ENCODE measurements around the gene ASB1.

Gene ASB1

GRCh38 chr2:238426568-238427434 is at the start of gene ASB1:
ASB1 (plus strand) TSS chr2:238426927; CDS start chr2:238427071, 144 bp downstream.
- DNase-seq (ENCODE audit: low read depth in 1 of 2, low spot score in 1 of 2): peak; percentile 67

- DNase-seq (ENCODE audit: low read depth in 1 of 2, low spot score in 1 of 2): no peak
These were observed 48.3 kb upstream of the ASB1 start for GRCh38 chr2:238378230-238379095.

GRCh38 chr2:238379096-238379810 is 47.5 kb upstream of the ASB1 start:
- DNase-seq (ENCODE audit: low read depth in 1 of 2, low spot score in 1 of 2): no peak

GRCh38 chr2:238380336-238380735 is 46.4 kb upstream of the ASB1 start:
- DNase-seq (ENCODE audit: low read depth in 1 of 2, low spot score in 1 of 2): no peak

GRCh38 chr2:238380785-238381184 is 45.9 kb upstream of the ASB1 start:
- DNase-seq (ENCODE audit: low read depth in 1 of 2, low spot score in 1 of 2): no peak

GRCh38 chr2:238381341-238382115 is 45.2 kb upstream of the ASB1 start:
- no peak for DNase-seq (ENCODE audit: low read depth in 1 of 2, low spot score in 1 of 2)

GRCh38 chr2:238382381-238382781 is 44.3 kb upstream of the ASB1 start:
- DNase-seq (ENCODE audit: low read depth in 1 of 2, low spot score in 1 of 2): no peak

GRCh38 chr2:238383135-238383534 is 43.6 kb upstream of the ASB1 start:
- DNase-seq (ENCODE audit: low read depth in 1 of 2, low spot score in 1 of 2): no peak

- no peak for DNase-seq (ENCODE audit: low read depth in 1 of 2, low spot score in 1 of 2)
These were observed 42.9 kb upstream of the ASB1 start for GRCh38 chr2:238383743-238384380.

GRCh38 chr2:238387332-238387731 is 39.4 kb upstream of the ASB1 start:
- DNase-seq (ENCODE audit: low read depth in 1 of 2, low spot score in 1 of 2): no peak

- no peak for DNase-seq (ENCODE audit: low read depth in 1 of 2, low spot score in 1 of 2)
These were observed 37.9 kb upstream of the ASB1 start for GRCh38 chr2:238388794-238389193.

GRCh38 chr2:238389988-238390589 is 36.6 kb upstream of the ASB1 start:
- DNase-seq (ENCODE audit: low read depth in 1 of 2, low spot score in 1 of 2): no peak

- no peak for DNase-seq (ENCODE audit: low read depth in 1 of 2, low spot score in 1 of 2)
These were observed 35.6 kb upstream of the ASB1 start for GRCh38 chr2:238391042-238391689.

- no peak for DNase-seq (ENCODE audit: low read depth in 1 of 2, low spot score in 1 of 2)
These were observed 30.1 kb upstream of the ASB1 start for GRCh38 chr2:238396663-238397062.

- no peak for DNase-seq (ENCODE audit: low read depth in 1 of 2, low spot score in 1 of 2)
These were observed 29.4 kb upstream of the ASB1 start for GRCh38 chr2:238397356-238397755.

GRCh38 chr2:238398577-238398976 is 28.1 kb upstream of the ASB1 start:
- DNase-seq (ENCODE audit: low read depth in 1 of 2, low spot score in 1 of 2): no peak

- no peak for DNase-seq (ENCODE audit: low read depth in 1 of 2, low spot score in 1 of 2)
These were observed 27.6 kb upstream of the ASB1 start for GRCh38 chr2:238399094-238399493.

GRCh38 chr2:238401551-238401950 is 25.2 kb upstream of the ASB1 start:
- no peak for DNase-seq (ENCODE audit: low read depth in 1 of 2, low spot score in 1 of 2)
